22Rv1 (cell line): ENCODE results near the gene TMC1.

Experiments used
- CTCF ChIP-seq: fragments of 450-650 bp; IDR thresholded peaks from 2 replicates; pipeline ENCODE4 v1.5.1; 2017; ENCODE audit warnings: mild to moderate bottlenecking
- ZFX ChIP-seq: fragments of 450-650 bp; IDR thresholded peaks from 2 replicates; pipeline ENCODE4 v1.6.1; 2017; ENCODE audit warnings: antibody characterized with exemption, borderline replicate concordance

DNA sequence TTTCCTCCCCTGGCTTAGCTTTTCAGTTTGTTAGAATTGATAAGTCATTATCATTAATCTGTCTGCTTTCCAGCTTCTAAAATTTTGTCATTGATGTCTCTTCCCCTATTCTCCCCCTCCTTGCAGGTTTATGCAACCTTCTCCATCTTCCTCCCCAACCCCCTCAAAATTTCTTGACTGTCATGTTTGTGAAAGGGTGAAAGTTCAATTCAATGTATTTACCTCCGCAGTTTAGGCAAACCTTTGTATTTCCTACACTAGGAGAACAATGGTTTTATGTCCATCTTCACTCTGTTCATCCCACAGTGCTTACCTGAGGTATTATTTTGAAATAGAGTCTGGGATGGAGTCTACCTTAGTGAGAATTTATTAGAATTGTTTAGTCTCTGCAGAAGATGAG lies 313.6 kb downstream of the TMC1 start:
- TF ChIP-seq CTCF (no peak), ZFX (no peak)
